HEK293T (cell line): ENCODE results near the gene SURF1.
A peak's percentile ranks its signal among the peaks of the same experiment; 100 is the strongest.

Experiments used
- CTCF ChIA-PET: fragments of 350-600 bp; formaldehyde crosslinking; extraction: SDS; loops from one replicate; lab custom pipeline; 2021; ENCODE audit warnings: antibody characterized with exemption, inconsistent platforms; lab: Yijun Ruan, JAX
- POLR2A ChIA-PET: fragments of 350-600 bp; formaldehyde crosslinking; extraction: SDS; loops from one replicate; lab custom pipeline; 2020; ENCODE audit warnings: antibody characterized with exemption, inconsistent platforms; lab: Yijun Ruan, JAX
- DNase-seq: peaks from one replicate; pipeline ENCODE4 v3.0.0; 2012; ENCODE audit warnings: mixed read lengths; ENCODE audit errors: extremely low spot score
- ARNT ChIP-seq: fragments of 450-650 bp; IDR thresholded peaks from 2 replicates; pipeline ENCODE4 v1.6.1; 2017; ENCODE audit warnings: mild to moderate bottlenecking
- BHLHE40 ChIP-seq: fragments of 450-650 bp; IDR thresholded peaks from 2 replicates; pipeline ENCODE4 v1.6.1; 2016; ENCODE audit warnings: mild to moderate bottlenecking, moderate library complexity, borderline replicate concordance
- CTBP1 ChIP-seq: fragments of 450-650 bp; IDR thresholded peaks from 2 replicates; pipeline ENCODE4 v1.6.1; 2016; ENCODE audit warnings: borderline replicate concordance
- ELF4 ChIP-seq: fragments of 450-650 bp; IDR thresholded peaks from 2 replicates; pipeline ENCODE4 v1.6.1; 2017; ENCODE audit warnings: antibody characterized with exemption
- FOXA1 ChIP-seq: fragments of 450-650 bp; IDR thresholded peaks from 2 replicates; pipeline ENCODE4 v1.6.1; 2016; ENCODE audit warnings: mild to moderate bottlenecking
- FOXK2 ChIP-seq: fragments of 450-650 bp; IDR thresholded peaks from 2 replicates; pipeline ENCODE4 v1.6.1; 2016; ENCODE audit warnings: mild to moderate bottlenecking
- FOXM1 ChIP-seq: fragments of 450-650 bp; IDR thresholded peaks from 2 replicates; pipeline ENCODE4 v1.6.1; 2017; ENCODE audit warnings: mild to moderate bottlenecking, borderline replicate concordance
- HDGF ChIP-seq: fragments of 450-650 bp; IDR thresholded peaks from 2 replicates; pipeline ENCODE4 v1.6.1; 2017; ENCODE audit warnings: antibody characterized with exemption, borderline replicate concordance
- L3MBTL2 ChIP-seq: fragments of 450-650 bp; conservative IDR thresholded peaks from 2 replicates; pipeline ENCODE4 v1.6.1; 2016; ENCODE audit warnings: mild to moderate bottlenecking
- LEF1 ChIP-seq: fragments of 450-650 bp; IDR thresholded peaks from 2 replicates; pipeline ENCODE4 v1.6.1; 2017; ENCODE audit warnings: mild to moderate bottlenecking, borderline replicate concordance
- NFRKB ChIP-seq: fragments of 450-650 bp; IDR thresholded peaks from 2 replicates; pipeline ENCODE4 v1.6.1; 2016; ENCODE audit warnings: mild to moderate bottlenecking, moderate library complexity
- SP1 ChIP-seq: fragments of 450-650 bp; IDR thresholded peaks from 2 replicates; pipeline ENCODE4 v1.6.1; 2017
- SUZ12 ChIP-seq: fragments of 450-650 bp; IDR thresholded peaks from 2 replicates; pipeline ENCODE4 v1.6.1; 2016; ENCODE audit warnings: mild to moderate bottlenecking
- TARDBP ChIP-seq: fragments of 450-650 bp; IDR thresholded peaks from 2 replicates; pipeline ENCODE4 v1.6.1; 2016
- ZNF384 ChIP-seq: fragments of 450-650 bp; IDR thresholded peaks from 2 replicates; pipeline ENCODE4 v1.6.1; 2016
- TF ChIP-seq, protein P1 (sequence below): fragments of 450-650 bp; IDR thresholded peaks from 2 replicates; pipeline ENCODE4 v1.6.1; 2016

SURF1 gene

DNA sequence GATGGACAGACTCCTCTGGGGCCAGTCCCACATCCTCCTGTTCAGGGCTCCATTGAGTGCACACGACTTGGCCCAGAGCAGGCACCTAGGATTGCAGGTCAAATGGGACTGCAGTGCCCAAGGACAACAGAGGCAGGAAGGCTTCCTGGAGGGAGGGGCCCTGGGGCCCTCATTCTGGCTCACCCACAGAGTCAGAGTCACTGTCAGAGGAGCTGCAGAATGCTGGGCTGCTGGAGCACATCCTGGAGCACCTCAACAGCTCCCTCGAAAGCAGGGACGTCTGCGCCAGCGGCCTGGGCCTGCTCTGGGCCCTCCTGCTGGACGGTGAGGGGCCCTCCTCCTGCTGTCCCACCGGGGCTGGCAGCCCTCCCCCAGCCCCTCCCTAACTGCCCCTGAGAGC is 46.4 kb upstream of the SURF1 start:
- DNase-seq, result no peak
- TF ChIP-seq SUZ12, result no peak
- TF ChIP-seq ARNT, result no peak
- no peak for TF ChIP-seq LEF1
- TF ChIP-seq TARDBP, result no peak
- no peak for TF ChIP-seq ELF4
- TF ChIP-seq ZNF384, result no peak
- no peak for TF ChIP-seq HDGF
- TF ChIP-seq, protein P1, sequence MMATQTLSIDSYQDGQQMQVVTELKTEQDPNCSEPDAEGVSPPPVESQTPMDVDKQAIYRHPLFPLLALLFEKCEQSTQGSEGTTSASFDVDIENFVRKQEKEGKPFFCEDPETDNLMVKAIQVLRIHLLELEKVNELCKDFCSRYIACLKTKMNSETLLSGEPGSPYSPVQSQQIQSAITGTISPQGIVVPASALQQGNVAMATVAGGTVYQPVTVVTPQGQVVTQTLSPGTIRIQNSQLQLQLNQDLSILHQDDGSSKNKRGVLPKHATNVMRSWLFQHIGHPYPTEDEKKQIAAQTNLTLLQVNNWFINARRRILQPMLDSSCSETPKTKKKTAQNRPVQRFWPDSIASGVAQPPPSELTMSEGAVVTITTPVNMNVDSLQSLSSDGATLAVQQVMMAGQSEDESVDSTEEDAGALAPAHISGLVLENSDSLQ, result no peak
- TF ChIP-seq BHLHE40, result no peak
- no peak for TF ChIP-seq FOXK2
- no peak for TF ChIP-seq NFRKB
- TF ChIP-seq FOXM1, result no peak
- TF ChIP-seq CTBP1, result no peak
- no peak for TF ChIP-seq SP1
- TF ChIP-seq FOXA1, result no peak
- TF ChIP-seq L3MBTL2, result no peak
- ChIA-PET CTCF (no interaction called here), POLR2A (no interaction called here)

DNA sequence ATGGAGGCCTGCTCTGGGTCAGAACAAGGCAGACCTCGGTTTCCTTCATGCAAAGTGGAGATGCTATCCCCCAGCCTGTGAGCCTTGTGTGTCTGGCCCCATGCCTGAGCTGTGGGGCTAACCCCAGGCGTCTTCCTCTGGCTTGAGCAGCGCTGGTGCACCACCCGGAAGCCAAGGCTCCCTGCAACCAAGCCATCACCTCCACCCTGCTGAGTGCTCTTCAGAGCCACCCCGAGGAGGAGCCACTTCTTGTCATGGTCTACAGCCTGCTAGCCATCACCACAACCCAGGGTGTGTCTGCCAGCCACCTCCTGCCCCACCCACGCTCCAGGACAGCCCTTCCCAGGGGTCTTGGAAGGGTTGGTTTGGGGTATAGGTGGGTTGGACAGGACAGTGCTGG is 45.3 kb upstream of the SURF1 start:
- CTCF ChIA-PET, result no interaction called here
- POLR2A ChIA-PET, result no interaction called here
- TF ChIP-seq FOXK2, result no peak
- no peak for TF ChIP-seq CTBP1
- no peak for TF ChIP-seq NFRKB
- no peak for DNase-seq

DNA sequence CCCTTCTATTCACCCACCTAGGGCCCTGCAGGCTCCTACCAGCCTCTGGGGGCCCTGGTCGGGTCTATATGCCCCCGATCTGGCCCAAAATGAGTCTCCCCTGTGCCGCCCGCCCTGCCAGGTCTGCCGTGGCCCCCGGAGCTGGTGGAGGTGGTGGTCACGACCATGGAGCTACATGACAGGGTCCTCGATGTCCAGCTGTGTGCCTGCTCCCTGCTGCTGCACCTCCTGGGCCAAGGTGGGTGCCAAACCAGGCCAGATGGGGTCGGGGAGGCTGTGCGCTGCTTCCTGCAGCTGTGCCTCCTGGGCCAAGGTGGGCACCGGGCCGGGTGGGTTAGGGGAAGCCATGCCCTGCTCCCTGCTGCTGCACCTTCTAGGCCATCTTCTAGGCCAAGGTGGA is 44.0 kb upstream of the SURF1 start:
- ChIA-PET CTCF (no interaction called here), POLR2A (no interaction called here)
- DNase-seq, result no peak
- TF ChIP-seq ARNT (no peak), TARDBP (no peak), SUZ12 (no peak)

DNA sequence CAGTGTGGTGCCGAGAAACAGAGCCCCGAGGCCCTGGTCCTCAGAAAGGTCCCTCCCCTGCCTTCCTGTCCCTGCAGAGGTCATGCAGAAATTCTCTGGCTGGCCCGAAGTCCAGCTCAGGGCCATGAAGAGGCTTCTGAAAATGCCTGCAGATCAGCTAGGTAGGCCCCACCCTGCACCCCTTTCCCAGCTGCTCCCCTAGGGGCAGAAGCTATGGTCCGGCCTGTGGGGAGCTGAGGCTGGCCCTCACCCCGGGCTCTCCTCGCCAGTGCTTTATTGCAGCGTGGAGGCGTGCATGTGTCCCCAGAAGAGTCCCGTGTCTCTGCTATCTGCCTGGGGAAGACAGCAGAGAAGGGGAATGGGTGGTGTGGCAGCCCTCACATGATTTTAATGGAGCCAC is 41.6 kb upstream of the SURF1 start:
- ChIA-PET CTCF (no interaction called here), POLR2A (no interaction called here)
- DNase-seq, result no peak
- TF ChIP-seq LEF1 (no peak), FOXA1 (no peak), NFRKB (no peak), BHLHE40 (no peak), SUZ12 (no peak), ARNT (no peak), CTBP1 (no peak), TARDBP (no peak), HDGF (no peak), FOXM1 (no peak), ZNF384 (no peak), ELF4 (no peak), SP1 (no peak), L3MBTL2 (no peak), FOXK2 (no peak)
- TF ChIP-seq, protein P1, result no peak

DNA sequence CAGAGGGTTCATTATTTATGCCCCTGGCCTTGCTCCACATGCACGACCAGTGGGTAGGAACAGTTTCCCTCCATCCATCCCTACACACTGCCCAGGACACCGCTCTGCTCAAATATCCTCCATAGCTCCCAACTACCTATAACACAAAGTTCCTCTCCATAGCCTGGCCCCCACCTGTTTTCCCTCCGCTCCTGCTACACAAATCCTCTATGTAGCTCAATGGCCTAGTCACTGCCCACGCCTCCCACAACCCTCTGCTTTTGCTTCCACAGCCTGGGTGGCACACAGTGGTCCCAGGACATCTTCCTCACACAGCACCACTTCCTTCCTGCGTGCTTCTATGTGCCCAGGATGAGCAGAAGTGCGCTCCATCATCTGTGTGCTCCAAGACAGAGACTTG is 41.1 kb upstream of the SURF1 start:
- POLR2A ChIA-PET, result no interaction called here
- CTCF ChIA-PET, result interaction anchor here (0.8 kb wide), 1 partner anchor 34 kb away, joined by 5 read pairs; no protein-coding TSS in a partner anchor
- TF ChIP-seq L3MBTL2, result no peak
- no peak for DNase-seq

DNA sequence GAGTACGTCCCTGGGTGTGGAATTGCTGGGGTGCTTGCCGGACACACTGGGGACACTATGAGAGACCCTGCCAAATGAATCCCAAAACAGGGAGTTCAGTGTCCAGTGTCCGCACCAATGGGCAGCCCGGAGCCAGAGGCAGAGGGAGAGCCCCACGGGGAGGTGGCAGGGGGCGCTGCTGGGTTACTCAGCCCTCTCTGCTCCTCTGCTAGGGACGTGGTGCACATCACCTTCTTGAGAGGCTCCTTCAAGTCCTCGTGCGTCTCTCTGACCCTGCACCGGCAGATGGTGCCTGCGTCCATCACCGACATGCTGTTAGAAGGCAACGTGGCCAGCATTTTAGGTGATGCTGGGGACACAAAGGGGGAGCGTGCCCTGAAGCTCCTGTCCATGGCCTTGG is 40.7 kb upstream of the SURF1 start:
- TF ChIP-seq L3MBTL2 (no peak), CTBP1 (no peak), FOXM1 (no peak), SUZ12 (no peak), ZNF384 (no peak), SP1 (no peak), LEF1 (no peak), FOXA1 (no peak), TARDBP (no peak)
- ChIA-PET CTCF (interaction anchor here (0.8 to 1.0 kb wide), 2 partner anchors 34 to 90 kb away, joined by 3 to 5 read pairs; no protein-coding TSS in a partner anchor), POLR2A (no interaction called here)
- DNase-seq, result peak; percentile 48

DNA sequence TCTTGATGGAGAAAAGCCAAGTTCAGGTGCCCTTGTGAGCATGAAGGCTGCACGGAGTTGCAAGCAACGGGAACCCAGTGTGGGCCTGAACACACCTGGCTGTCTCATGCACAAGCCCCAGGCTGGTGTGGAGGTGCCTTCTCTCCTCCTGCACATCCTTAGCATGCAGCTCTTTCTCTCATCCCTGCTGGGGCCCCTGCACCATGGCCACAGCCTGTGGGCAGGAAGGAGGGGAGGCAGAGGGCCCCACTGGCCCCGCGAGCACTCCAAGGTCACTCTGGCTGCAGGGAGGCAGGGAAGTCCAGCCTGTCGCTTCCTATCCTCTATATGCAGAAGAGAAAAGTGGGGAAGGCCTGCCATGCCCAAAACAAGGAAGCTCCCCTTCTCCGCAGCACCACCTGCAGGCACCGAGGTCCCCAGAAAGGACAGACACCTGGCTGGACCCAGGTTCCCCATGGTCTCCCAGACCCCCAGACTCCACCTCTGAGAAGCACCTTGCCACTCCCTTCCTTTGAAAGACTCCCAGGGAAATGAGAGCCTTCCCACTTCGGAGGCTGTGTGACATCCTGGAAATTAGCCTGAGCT is 38.5 kb upstream of the SURF1 start:
- POLR2A ChIA-PET, result interaction anchor here (0.7 kb wide), 1 partner anchor 24 kb away, joined by 3 read pairs; no protein-coding TSS in a partner anchor
- CTCF ChIA-PET, result no interaction called here
- DNase-seq, result no peak
- TF ChIP-seq FOXM1, result no peak
- no peak for TF ChIP-seq TARDBP
- TF ChIP-seq ARNT, result no peak
- TF ChIP-seq NFRKB, result no peak
- TF ChIP-seq FOXK2, result no peak
- no peak for TF ChIP-seq SUZ12
- no peak for TF ChIP-seq ZNF384
- TF ChIP-seq CTBP1, result no peak
- TF ChIP-seq FOXA1, result no peak
- TF ChIP-seq HDGF, result no peak
- no peak for TF ChIP-seq BHLHE40
- no peak for TF ChIP-seq ELF4
- no peak for TF ChIP-seq SP1
- TF ChIP-seq, protein P1, result no peak
- TF ChIP-seq LEF1, result no peak
- no peak for TF ChIP-seq L3MBTL2
